Measurements from ENCODE around the gene ZSWIM6.
A peak's percentile ranks its signal among the peaks of the same experiment; 100 is the strongest.
"Not testable (repeated sequence)": the region's sequence is repeated elsewhere in the genome, so short reads cannot be mapped to it uniquely, and the experiment has no call there.

Gene ZSWIM6

DNA sequence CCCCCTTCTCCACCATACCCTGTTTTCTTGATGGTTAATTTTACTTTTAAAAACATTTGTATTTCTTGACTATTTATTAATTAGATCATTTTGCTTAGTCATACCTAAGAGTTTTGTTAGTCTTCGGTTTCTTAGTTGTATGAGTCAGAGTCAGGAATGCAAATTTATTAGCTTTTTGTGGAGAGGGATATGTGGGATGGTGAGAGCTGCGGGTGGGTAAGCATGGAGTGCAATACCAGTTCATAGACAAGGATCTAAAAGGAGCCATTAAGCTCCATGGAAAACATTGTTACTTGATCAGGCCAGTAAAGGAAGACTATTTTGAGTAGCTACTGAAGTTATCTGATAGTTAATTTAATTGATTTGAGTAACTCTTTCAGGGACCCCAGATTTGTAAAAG lies 77.5 kb downstream of the ZSWIM6 start:
- no peaks in the 10 kb centered on the region for H3K36me3 ChIP-seq (ENCODE audit: control insufficient read depth in 2 of 2, insufficient read depth in 2 of 2, low read length in 2 of 2)
- peaks cover 13% of the 10 kb centered on the region for H3K4me1 ChIP-seq (ENCODE audit: control insufficient read depth, insufficient read depth, low read length)
- H3K27me3 ChIP-seq (ENCODE audit: control insufficient read depth in 1 of 2, insufficient read depth in 2 of 2, low read length in 2 of 2), result no peaks in the 10 kb centered on the region
- no peaks in the 10 kb centered on the region for H3K9me3 ChIP-seq (ENCODE audit: control insufficient read depth in 2 of 2, low read length in 2 of 2)
- peak overlapping the region; percentile 31 for H3K27ac ChIP-seq (ENCODE audit: low read length)
- no peak overlapping the region for H3K4me3 ChIP-seq (ENCODE audit: low read length in 2 of 2)
- no peak overlapping the region for H3K9ac ChIP-seq (ENCODE audit: low read length in 2 of 2)

DNA sequence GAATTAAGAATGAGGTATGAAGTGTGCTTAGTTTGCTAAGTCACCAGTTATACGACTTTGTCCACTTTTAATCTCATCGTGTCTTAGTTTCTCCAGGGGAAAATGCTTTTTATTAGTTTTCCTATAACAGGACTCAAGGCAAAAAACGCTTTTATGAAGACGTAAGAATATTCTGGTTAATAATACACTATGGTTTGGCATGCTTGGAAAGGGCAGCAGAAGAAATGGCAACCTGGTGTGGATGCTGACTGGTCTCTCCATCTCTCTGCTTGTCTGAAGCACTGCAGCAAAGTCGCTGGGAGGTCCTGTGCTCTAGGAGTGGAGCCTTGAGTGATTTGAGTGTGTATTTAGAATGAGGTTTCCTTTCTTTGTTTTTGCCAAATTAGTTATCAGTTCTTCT lies 78.8 kb downstream of the ZSWIM6 start:
- H3K4me1 ChIP-seq (ENCODE audit: control insufficient read depth, insufficient read depth, low read length), result peaks cover 13% of the 10 kb centered on the region
- no peak overlapping the region for H3K9ac ChIP-seq (ENCODE audit: low read length in 2 of 2)
- no peaks in the 10 kb centered on the region for H3K27me3 ChIP-seq (ENCODE audit: control insufficient read depth in 1 of 2, insufficient read depth in 2 of 2, low read length in 2 of 2)
- H3K9me3 ChIP-seq (ENCODE audit: control insufficient read depth in 2 of 2, low read length in 2 of 2), result no peaks in the 10 kb centered on the region
- no peaks in the 10 kb centered on the region for H3K36me3 ChIP-seq (ENCODE audit: control insufficient read depth in 2 of 2, insufficient read depth in 2 of 2, low read length in 2 of 2)
- H3K4me3 ChIP-seq (ENCODE audit: low read length in 2 of 2), result no peak overlapping the region
- no peak overlapping the region for H3K27ac ChIP-seq (ENCODE audit: low read length)

DNA sequence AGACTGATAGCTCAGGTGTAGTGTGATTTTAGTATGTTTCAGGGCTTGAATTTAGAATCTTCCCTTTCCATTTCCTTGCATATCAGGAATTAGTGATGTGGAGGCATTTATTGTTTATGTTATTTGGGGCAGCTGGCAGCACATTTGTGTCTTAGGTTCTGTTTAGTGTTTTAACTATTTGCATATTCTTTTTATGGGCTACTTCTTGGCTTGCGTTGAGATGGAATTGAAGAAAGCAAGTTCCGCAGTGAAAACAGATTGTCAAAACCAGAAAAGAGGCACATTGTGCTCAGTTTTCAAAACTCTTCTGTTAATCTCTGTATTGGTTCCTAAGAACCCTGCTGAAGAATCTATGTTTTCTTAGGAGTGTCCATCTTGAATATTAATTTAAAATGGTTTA lies 80.3 kb downstream of the ZSWIM6 start:
- H3K36me3 ChIP-seq (ENCODE audit: control insufficient read depth in 2 of 2, insufficient read depth in 2 of 2, low read length in 2 of 2), result no peaks in the 10 kb centered on the region
- no peak overlapping the region for H3K27ac ChIP-seq (ENCODE audit: low read length)
- no peak overlapping the region for H3K9ac ChIP-seq (ENCODE audit: low read length in 2 of 2)
- H3K4me3 ChIP-seq (ENCODE audit: low read length in 2 of 2), result no peak overlapping the region
- H3K4me1 ChIP-seq (ENCODE audit: control insufficient read depth, insufficient read depth, low read length), result peaks cover 18% of the 10 kb centered on the region
- no peaks in the 10 kb centered on the region for H3K9me3 ChIP-seq (ENCODE audit: control insufficient read depth in 2 of 2, low read length in 2 of 2)
- no peaks in the 10 kb centered on the region for H3K27me3 ChIP-seq (ENCODE audit: control insufficient read depth in 1 of 2, insufficient read depth in 2 of 2, low read length in 2 of 2)

DNA sequence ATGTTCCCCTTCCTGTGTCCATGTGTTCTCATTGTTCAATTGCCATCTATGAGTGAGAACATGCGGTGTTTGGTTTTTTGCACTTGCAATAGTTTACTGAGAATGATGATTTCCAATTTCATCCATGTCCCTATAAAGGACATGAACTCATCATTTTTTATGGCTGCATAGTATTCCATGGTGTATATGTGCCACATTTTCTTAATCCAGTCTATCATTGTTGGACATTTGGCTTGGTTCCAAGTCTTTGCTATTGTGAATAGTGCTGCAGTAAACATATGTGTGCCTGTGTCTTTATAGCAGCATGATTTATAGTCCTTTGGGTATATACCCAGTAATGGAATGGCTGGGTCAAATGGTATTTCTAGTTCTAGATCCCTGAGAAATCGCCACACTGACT lies 81.1 kb downstream of the ZSWIM6 start:
- not testable (repeated sequence) for H3K4me3 ChIP-seq (ENCODE audit: low read length in 2 of 2); H3K36me3 ChIP-seq (ENCODE audit: control insufficient read depth in 2 of 2, insufficient read depth in 2 of 2, low read length in 2 of 2); H3K9me3 ChIP-seq (ENCODE audit: control insufficient read depth in 2 of 2, low read length in 2 of 2); H3K27ac ChIP-seq (ENCODE audit: low read length); H3K27me3 ChIP-seq (ENCODE audit: control insufficient read depth in 1 of 2, insufficient read depth in 2 of 2, low read length in 2 of 2); H3K9ac ChIP-seq (ENCODE audit: low read length in 2 of 2)
- peaks cover 13% of the 10 kb centered on the region for H3K4me1 ChIP-seq (ENCODE audit: control insufficient read depth, insufficient read depth, low read length)

DNA sequence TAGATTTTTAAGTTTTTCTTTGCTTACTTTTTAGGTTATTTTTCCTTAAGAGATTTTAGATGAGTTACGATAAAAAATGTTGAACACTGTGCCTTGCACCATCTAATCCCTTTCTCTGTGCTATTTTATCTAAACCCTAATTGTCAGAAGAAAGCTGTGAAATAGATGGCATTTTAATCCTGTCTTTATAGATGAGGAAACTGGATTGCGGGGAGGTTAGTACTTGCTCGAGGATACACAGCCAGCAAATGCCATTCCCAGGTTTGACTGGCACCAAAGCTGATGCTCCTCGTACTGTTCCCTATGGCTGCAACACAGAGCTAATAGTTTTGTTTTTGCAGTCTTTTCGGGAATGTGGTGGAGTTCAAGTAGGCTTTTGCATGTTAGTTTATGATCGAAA lies 82.7 kb downstream of the ZSWIM6 start:
- H3K4me1 ChIP-seq (ENCODE audit: control insufficient read depth, insufficient read depth, low read length), result peaks cover 5% of the 10 kb centered on the region
- H3K4me3 ChIP-seq (ENCODE audit: low read length in 2 of 2), result no peak overlapping the region
- no peak overlapping the region for H3K27ac ChIP-seq (ENCODE audit: low read length)
- no peaks in the 10 kb centered on the region for H3K9me3 ChIP-seq (ENCODE audit: control insufficient read depth in 2 of 2, low read length in 2 of 2)
- H3K9ac ChIP-seq (ENCODE audit: low read length in 2 of 2), result no peak overlapping the region
- H3K36me3 ChIP-seq (ENCODE audit: control insufficient read depth in 2 of 2, insufficient read depth in 2 of 2, low read length in 2 of 2), result no peaks in the 10 kb centered on the region
- H3K27me3 ChIP-seq (ENCODE audit: control insufficient read depth in 1 of 2, insufficient read depth in 2 of 2, low read length in 2 of 2), result no peaks in the 10 kb centered on the region

DNA sequence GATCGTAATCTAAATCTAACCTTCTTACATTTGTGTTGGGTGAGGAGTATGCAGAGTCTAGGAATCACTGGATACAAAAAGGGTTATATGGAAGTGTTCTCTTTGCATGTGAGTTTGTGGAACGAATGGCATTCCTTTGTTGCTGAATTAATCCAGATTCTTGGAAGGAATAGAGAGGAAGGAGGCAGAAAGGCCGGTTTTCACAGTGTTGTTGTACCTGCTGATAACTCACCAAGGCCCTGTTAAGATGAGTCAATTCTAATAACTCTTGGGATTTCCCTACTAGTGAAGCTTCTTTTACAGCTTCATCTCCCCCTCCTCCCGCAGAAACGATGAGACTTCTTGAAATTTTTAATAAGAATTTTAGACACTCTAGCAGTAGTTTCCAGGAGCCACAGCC lies 84.0 kb downstream of the ZSWIM6 start:
- peaks cover 5% of the 10 kb centered on the region for H3K4me1 ChIP-seq (ENCODE audit: control insufficient read depth, insufficient read depth, low read length)
- H3K9me3 ChIP-seq (ENCODE audit: control insufficient read depth in 2 of 2, low read length in 2 of 2), result no peaks in the 10 kb centered on the region
- H3K36me3 ChIP-seq (ENCODE audit: control insufficient read depth in 2 of 2, insufficient read depth in 2 of 2, low read length in 2 of 2), result no peaks in the 10 kb centered on the region
- H3K4me3 ChIP-seq (ENCODE audit: low read length in 2 of 2), result no peak overlapping the region
- no peak overlapping the region for H3K27ac ChIP-seq (ENCODE audit: low read length)
- H3K27me3 ChIP-seq (ENCODE audit: control insufficient read depth in 1 of 2, insufficient read depth in 2 of 2, low read length in 2 of 2), result no peaks in the 10 kb centered on the region
- H3K9ac ChIP-seq (ENCODE audit: low read length in 2 of 2), result no peak overlapping the region

DNA sequence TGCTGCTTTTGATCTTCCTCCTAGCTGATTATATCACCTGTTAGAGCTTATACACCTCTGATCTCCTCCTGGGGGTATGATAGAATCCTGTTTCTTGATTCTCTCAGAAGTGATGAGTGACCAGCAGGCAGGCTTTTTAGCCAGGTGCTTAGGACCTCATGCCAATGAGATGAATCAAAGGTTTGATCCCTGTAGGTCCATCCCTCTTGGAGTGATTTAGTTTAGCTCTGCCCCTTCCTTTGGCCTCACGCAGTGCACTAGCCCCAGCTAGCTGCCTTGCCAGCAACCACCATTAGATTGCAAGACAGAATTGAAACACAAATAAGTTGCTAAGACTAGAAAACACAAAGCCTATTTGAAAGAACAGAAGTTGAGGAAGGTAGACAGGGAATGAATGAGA lies 84.4 kb downstream of the ZSWIM6 start:
- no peak overlapping the region for H3K27ac ChIP-seq (ENCODE audit: low read length)
- no peak overlapping the region for H3K9ac ChIP-seq (ENCODE audit: low read length in 2 of 2)
- no peaks in the 10 kb centered on the region for H3K27me3 ChIP-seq (ENCODE audit: control insufficient read depth in 1 of 2, insufficient read depth in 2 of 2, low read length in 2 of 2)
- no peaks in the 10 kb centered on the region for H3K9me3 ChIP-seq (ENCODE audit: control insufficient read depth in 2 of 2, low read length in 2 of 2)
- H3K36me3 ChIP-seq (ENCODE audit: control insufficient read depth in 2 of 2, insufficient read depth in 2 of 2, low read length in 2 of 2), result no peaks in the 10 kb centered on the region
- no peak overlapping the region for H3K4me3 ChIP-seq (ENCODE audit: low read length in 2 of 2)
- peaks cover 5% of the 10 kb centered on the region for H3K4me1 ChIP-seq (ENCODE audit: control insufficient read depth, insufficient read depth, low read length)

DNA sequence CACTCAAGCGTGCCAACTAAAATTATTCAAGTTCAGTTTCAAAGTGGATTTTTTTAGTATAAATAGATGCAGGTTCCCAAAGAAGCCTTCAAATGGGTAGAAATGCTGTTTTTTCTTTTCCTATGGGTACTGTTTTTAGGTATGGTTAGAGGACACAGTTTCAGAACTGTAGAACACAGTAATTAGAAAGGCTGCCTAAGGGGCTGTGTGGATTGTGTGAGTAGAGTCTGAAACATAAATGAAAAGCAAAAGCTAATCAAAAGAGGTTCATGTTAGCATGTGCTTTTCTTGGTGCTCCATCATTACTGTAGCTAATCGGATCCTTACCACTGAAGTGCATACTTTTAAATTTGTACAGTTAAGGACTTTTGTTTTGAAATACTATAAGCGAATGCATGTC lies 85.3 kb downstream of the ZSWIM6 start:
- Histone ChIP-seq H3K4me1 (ENCODE audit: control insufficient read depth, insufficient read depth, low read length) (peaks cover 5% of the 10 kb centered on the region), H3K9ac (ENCODE audit: low read length in 2 of 2) (no peak overlapping the region), H3K36me3 (ENCODE audit: control insufficient read depth in 2 of 2, insufficient read depth in 2 of 2, low read length in 2 of 2) (no peaks in the 10 kb centered on the region), H3K4me3 (ENCODE audit: low read length in 2 of 2) (no peak overlapping the region), H3K9me3 (ENCODE audit: control insufficient read depth in 2 of 2, low read length in 2 of 2) (no peaks in the 10 kb centered on the region), H3K27me3 (ENCODE audit: control insufficient read depth in 1 of 2, insufficient read depth in 2 of 2, low read length in 2 of 2) (no peaks in the 10 kb centered on the region), H3K27ac (ENCODE audit: low read length) (no peak overlapping the region)

DNA sequence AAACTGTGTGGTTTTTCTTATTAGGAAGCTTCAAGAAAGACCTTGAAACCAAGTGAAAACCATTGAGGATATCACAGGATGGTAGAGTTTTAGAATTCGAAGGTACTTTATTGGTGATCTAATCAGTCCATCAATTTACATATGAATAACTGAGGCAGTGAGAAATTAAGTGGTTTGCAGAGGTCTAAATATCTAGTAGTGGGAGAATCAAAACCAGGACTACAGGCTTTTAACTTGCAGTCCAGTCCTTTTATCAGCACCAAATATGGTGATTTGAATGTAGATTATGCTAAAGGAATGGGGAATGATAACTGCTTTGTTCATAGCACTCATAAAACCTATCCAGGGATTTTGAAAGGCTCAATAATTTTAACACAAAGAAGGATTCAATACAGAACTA lies 85.8 kb downstream of the ZSWIM6 start:
- no peaks in the 10 kb centered on the region for H3K9me3 ChIP-seq (ENCODE audit: control insufficient read depth in 2 of 2, low read length in 2 of 2)
- peaks cover 5% of the 10 kb centered on the region for H3K4me1 ChIP-seq (ENCODE audit: control insufficient read depth, insufficient read depth, low read length)
- no peak overlapping the region for H3K4me3 ChIP-seq (ENCODE audit: low read length in 2 of 2)
- H3K36me3 ChIP-seq (ENCODE audit: control insufficient read depth in 2 of 2, insufficient read depth in 2 of 2, low read length in 2 of 2), result no peaks in the 10 kb centered on the region
- H3K27ac ChIP-seq (ENCODE audit: low read length), result no peak overlapping the region
- H3K27me3 ChIP-seq (ENCODE audit: control insufficient read depth in 1 of 2, insufficient read depth in 2 of 2, low read length in 2 of 2), result no peaks in the 10 kb centered on the region
- H3K9ac ChIP-seq (ENCODE audit: low read length in 2 of 2), result no peak overlapping the region

DNA sequence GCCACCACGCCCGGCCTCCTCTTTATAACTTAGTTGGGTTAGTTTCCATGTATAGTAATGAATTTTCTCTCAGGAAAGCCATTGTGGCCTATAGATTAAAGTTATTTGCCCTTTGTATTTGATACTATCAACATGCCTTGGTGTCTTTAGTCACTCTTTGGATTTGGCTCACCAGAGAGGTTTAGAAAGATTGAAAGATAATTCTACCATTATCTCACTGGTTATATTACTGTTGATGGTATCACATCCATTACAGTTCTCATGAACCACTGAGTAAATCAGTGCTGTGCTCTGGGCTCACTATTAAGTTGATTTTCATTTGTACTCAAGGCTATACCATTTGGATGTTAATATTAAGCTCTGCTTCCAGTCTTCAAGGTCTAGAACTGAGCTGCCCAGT lies 87.0 kb downstream of the ZSWIM6 start:
- Histone ChIP-seq H3K9ac (ENCODE audit: low read length in 2 of 2) (no peak overlapping the region), H3K27me3 (ENCODE audit: control insufficient read depth in 1 of 2, insufficient read depth in 2 of 2, low read length in 2 of 2) (no peaks in the 10 kb centered on the region), H3K27ac (ENCODE audit: low read length) (no peak overlapping the region), H3K4me3 (ENCODE audit: low read length in 2 of 2) (no peak overlapping the region), H3K9me3 (ENCODE audit: control insufficient read depth in 2 of 2, low read length in 2 of 2) (no peaks in the 10 kb centered on the region), H3K4me1 (ENCODE audit: control insufficient read depth, insufficient read depth, low read length) (peaks cover 8% of the 10 kb centered on the region), H3K36me3 (ENCODE audit: control insufficient read depth in 2 of 2, insufficient read depth in 2 of 2, low read length in 2 of 2) (no peaks in the 10 kb centered on the region)

DNA sequence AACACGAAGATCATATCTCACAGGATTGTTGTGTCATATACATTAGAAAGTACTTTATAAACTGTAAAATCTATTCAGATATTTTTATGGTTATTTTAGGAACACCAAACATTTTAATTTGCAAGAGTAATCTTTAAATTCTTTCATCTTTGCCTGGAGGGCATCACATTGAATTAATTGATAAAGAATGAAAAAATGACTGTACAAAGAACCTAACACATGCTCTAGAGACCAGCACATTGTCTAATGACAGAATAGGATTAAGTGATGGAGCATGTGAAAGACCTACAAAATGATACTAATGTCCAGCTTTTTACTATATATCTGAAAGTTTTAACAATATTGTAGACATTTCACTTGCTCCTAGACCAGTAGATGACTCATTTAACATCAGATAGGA lies 88.0 kb downstream of the ZSWIM6 start:
- Histone ChIP-seq H3K27me3 (ENCODE audit: control insufficient read depth in 1 of 2, insufficient read depth in 2 of 2, low read length in 2 of 2) (no peaks in the 10 kb centered on the region), H3K27ac (ENCODE audit: low read length) (no peak overlapping the region), H3K4me3 (ENCODE audit: low read length in 2 of 2) (no peak overlapping the region), H3K4me1 (ENCODE audit: control insufficient read depth, insufficient read depth, low read length) (peaks cover 12% of the 10 kb centered on the region), H3K9me3 (ENCODE audit: control insufficient read depth in 2 of 2, low read length in 2 of 2) (no peaks in the 10 kb centered on the region), H3K9ac (ENCODE audit: low read length in 2 of 2) (no peak overlapping the region), H3K36me3 (ENCODE audit: control insufficient read depth in 2 of 2, insufficient read depth in 2 of 2, low read length in 2 of 2) (no peaks in the 10 kb centered on the region)

DNA sequence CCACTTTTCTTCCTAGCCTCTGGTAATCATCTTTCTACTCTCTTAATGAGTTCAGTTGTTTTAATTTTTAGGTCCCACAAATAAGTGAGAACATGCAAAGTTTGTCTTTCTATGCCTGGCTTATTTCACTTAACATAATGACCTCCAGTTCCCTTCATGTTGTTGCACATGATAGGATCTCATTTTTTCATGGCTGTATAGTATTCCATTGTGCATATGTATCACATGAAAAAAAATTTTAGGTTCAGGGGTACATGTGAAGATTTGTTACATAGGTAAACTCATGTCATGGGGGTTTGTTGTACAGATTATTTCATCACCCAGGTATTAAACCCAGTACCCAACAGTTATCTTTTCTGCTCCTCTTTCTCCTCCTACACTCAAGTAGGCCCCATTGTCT lies 89.2 kb downstream of the ZSWIM6 start:
- peaks cover 11% of the 10 kb centered on the region for H3K4me1 ChIP-seq (ENCODE audit: control insufficient read depth, insufficient read depth, low read length)
- H3K9me3 ChIP-seq (ENCODE audit: control insufficient read depth in 2 of 2, low read length in 2 of 2); H3K27ac ChIP-seq (ENCODE audit: low read length); H3K36me3 ChIP-seq (ENCODE audit: control insufficient read depth in 2 of 2, insufficient read depth in 2 of 2, low read length in 2 of 2); H3K27me3 ChIP-seq (ENCODE audit: control insufficient read depth in 1 of 2, insufficient read depth in 2 of 2, low read length in 2 of 2); H3K4me3 ChIP-seq (ENCODE audit: low read length in 2 of 2); H3K9ac ChIP-seq (ENCODE audit: low read length in 2 of 2): not testable (repeated sequence)

Data from stomach smooth muscle (tissue), 2 donors.